Hematopoietic multipotent progenitor cell (in vitro differentiated cells): ENCODE data around the gene LRRC25. TPM values are rescaled to one million over a fixed set of nuclear protein-coding genes. Genes with fewer than 3 reads are reported as not detected.

ENCODE experiments used
- DNase-seq, 3 donors: peaks; one replicate each; pipeline ENCODE4 v3.0.0-alpha.2; 2011 to 2015; ENCODE audit warnings: low read depth in 2 of 3, low spot score in 2 of 3
- total RNA-seq: library from RNA; depleted of rRNA; stranded (reverse); fragments of >200 nt; gene quantifications from one replicate; pipeline ENCODE4 v1.2.3, GENCODE V29; 2012

The LRRC25 gene
- total RNA-seq, 1 donor = 5.4 TPM

DNA sequence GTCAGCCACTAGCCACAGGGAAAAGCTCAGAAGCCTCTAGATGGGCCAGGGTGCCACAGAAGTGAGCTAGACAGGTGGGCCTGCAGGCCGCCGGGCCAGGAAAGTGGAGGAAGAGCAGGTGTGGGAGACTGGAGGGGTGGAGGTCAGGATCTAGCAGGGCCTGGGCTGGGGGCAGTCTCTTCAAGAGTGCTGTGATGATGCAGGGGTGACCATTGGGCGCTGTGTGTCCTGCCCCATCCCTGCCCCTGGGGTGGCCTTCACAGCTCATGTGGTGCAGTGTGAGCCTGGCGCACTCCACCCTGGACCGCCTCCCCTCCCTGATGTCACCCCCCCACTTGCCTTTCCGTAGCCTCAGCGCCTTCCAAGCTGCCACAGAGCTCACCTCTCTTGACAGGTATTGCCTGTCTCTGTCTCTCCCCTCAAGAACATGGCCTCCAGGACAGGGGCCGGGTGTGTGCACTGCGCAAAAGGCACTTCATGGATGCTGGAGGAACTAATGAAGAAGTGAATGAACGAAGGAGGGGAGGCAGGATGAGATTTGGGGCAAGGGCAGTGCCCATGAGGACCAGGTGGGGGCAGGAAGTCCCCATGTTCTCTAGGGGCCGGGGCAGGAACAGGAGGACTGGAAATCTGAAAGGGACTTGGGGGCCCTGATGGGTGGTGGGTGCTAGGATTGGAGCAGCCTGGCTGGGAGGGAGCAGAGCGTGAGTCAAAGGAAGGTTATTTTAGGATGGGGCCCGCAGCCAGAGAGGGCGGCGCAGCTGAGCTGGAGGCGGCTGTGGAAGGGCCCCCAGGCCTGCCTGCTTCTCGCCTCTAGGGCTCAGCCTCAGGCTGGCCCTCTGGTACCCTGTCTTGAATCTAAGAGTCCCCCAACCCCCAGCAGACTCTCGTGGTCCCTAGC, 28.3 kb upstream of the LRRC25 start:
- no peak for DNase-seq

- DNase-seq = no peak
Observed at GRCh38 chr19:18424890-18425514, 27.6 kb upstream of the LRRC25 start.

GRCh38 chr19:18424122-18424889, 26.9 kb upstream of the LRRC25 start:
- DNase-seq = no peak

DNA sequence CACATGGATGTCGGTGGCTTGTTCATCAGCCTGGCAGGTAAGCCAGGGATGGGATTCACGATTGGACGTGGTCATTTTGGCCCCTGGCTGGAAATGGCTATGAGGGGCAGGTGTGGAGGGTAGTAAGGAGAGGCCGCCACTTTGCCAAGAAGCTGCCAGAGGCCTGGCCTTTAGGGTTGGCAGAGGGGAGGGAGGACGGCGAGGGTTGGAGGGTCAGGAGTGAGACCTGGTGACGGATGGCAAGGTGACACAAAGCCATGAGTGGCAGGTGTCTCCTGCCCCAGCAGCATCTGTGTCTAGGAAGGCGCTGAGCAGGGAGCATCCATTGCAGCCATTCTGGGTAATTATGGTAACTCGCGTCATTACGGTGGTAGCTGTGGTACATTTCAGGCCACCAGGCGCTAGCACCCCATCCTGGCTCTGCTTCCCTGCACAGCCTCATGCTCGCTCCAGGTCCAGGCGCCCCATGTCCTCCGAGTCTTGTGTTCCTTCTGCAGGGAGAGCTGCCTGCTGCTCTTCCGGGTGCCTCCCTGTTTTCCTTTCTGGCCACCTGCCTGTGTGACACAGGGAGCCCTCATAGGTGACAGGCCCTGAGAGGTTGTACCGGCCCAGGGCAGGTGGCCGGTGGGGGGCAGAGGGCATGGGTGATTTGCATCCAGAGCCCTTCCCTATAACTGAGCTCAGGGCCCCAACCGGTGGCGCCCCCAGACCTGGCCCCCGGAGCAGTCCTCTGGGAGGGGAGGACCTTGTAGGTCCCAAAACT, 26.0 kb upstream of the LRRC25 start:
- no peak for DNase-seq

DNA sequence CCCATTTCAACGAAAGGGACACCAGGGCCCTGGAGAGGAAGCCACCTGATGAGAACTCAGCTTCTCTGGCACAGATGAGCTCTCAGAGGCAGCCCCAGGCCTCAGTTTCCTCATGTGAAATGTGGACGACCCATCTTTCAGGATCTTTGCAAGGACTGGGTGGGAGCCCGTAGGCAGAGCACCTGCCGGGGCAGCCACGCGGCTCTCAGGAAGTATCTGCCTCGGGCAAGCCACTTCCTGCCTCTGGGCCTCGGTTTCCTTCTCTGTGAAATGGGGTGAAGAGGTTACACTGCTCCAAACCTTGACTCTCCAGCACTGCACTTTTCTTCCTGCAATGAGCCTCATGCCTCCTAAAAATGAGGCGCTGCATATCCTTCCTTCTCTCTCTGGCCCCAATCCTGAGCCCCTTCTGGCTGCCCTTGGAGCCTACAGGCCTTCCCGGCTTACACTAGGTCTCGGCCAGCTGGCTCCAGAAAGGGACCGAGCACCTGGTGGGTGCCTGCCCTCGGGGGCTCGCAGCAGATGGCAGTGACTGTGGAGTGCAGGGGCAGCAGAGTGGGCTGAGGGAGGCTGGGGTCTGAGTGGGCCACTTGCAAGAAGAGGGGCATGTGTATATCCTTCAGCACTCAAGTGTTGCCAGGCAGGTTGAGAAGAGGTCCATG, 25.2 kb upstream of the LRRC25 start:
- no peak for DNase-seq

DNA sequence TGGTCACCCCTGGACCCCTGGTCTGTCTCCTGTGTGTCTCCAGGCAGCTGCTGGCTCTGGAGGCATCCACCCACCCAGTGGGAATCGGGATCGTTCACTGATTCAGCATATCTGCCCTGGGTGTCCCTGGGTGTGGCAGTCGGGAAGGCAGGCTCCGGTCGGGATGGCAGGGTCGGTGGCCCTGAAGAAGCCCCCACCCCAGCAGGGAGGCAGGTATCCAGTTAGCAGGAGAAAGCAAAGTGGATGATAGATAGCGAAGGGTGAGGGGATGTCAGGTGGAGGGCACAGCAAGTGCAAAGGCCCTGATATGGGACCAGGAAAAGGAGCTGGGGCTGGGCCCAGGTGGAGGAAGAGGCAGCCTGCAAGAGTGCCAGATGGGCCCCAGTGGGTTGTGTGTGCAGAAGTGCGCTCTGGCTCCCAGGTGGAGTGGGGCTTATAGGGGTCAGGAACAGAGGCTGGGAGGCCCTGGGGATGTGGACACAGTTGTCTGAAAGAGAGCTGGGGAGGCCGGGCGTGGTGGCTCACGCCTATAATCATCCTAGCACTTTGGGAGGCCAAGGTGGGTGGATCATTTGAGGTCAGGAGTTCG, 24.0 kb upstream of the LRRC25 start:
- DNase-seq = no peak

- no peak for DNase-seq
Observed at GRCh38 chr19:18420930-18421329, 23.5 kb upstream of the LRRC25 start.

GRCh38 chr19:18419699-18420460, 22.5 kb upstream of the LRRC25 start:
- peak in 1 of 3 donors; percentile 60 for DNase-seq

GRCh38 chr19:18419195-18419698, 21.8 kb upstream of the LRRC25 start, which contains the start of gene SSBP4:
SSBP4 (plus strand) TSS chr19:18419398; CDS start chr19:18419649, 251 bp downstream.
- DNase-seq = peak in 2 of 3 donors; percentile 79 to 84

- no peak for DNase-seq
Observed at GRCh38 chr19:18418483-18419194, 21.2 kb upstream of the LRRC25 start.

DNA sequence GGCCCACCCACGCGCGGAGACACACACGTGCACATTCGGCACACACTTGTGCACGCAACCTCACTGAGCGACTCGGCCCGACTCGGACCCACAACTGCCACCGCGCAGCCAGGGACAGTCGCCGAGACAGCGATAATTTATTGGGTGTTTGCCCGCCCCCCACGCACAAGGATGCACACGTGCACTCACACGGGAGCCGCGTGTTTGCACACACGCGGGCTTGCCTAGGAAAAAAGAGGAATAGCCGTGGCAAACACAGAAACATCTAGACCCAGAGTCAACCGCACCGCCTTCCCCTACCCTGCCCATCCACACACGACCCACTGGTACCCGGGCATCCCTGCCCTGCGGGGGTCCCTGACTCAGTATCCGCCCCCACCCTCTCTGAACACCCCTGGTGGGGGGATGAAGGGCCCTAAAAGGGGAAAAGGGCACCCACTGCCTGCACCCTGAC, 20.6 kb upstream of the LRRC25 start:
- DNase-seq = no peak

GRCh38 chr19:18417250-18418028, 20.0 kb upstream of the LRRC25 start:
- peak in 2 of 3 donors; percentile 44 to 52 for DNase-seq

- DNase-seq = peak in 2 of 3 donors; percentile 91 to 93
Observed at GRCh38 chr19:18416778-18417249, 19.4 kb upstream of the LRRC25 start.

GRCh38 chr19:18415178-18415867, 17.9 kb upstream of the LRRC25 start:
- no peak for DNase-seq

GRCh38 chr19:18414504-18415177, 17.2 kb upstream of the LRRC25 start:
- peak in 1 of 3 donors; percentile 40 for DNase-seq
